ENCODE results near the gene CTAGE9. TPM values are rescaled to one million over a fixed set of nuclear protein-coding genes. Genes with fewer than 3 reads are reported as not detected.

The CTAGE9 gene
- total RNA-seq, 1 experiment from 2014 or later = not detected

DNA sequence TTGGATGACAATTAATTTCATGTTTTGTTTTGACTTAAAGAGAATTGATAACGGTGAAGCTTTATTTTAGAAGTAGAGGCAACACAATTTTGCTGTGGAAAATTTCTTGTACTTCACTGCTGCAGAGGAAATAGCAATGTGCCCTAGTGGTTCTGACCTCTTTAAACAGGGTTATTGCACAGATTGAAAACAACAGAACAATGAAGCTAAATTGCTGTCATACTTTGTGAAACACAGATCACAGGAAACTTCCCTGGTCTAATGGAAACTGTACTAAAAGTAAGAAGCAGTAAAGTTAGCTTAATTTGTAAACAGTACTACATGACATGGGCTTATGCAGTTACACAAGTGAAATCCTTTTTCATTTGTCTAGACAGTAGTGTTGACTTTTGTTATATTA, 40.9 kb downstream of the CTAGE9 start:
- no peak for DNase-seq (ENCODE audit: low spot score)

- no peak for DNase-seq (ENCODE audit: low spot score)
Observed at GRCh38 chr6:131663578-131664165, 47.1 kb downstream of the CTAGE9 start.

GRCh38 chr6:131660195-131660594, 50.6 kb downstream of the CTAGE9 start:
- DNase-seq (ENCODE audit: low spot score) = no peak

Other genes with a start within 250 kb of the CTAGE9 start
- not detected in 2 replicates for gene ARG1, start 137.8 kb downstream of the CTAGE9 start, total RNA-seq (2014; rRNA removed; shearing (Covaris generic))
- gene MED23, start 82.8 kb downstream of the CTAGE9 start, total RNA-seq (2014; rRNA removed; shearing (Covaris generic)) = 8.0 and 13.6 TPM in 2 replicates
- not detected in 2 replicates for gene ENPP3, start 73.7 kb downstream of the CTAGE9 start, total RNA-seq (2014; rRNA removed; shearing (Covaris generic))
- not detected in 2 replicates for gene OR2A4, start 9.6 kb downstream of the CTAGE9 start, total RNA-seq (2014; rRNA removed; shearing (Covaris generic))
- gene ENPP1, start 97.0 kb upstream of the CTAGE9 start, total RNA-seq (2014; rRNA removed; shearing (Covaris generic)) = 32.2 and 39.5 TPM in 2 replicates
- 12.4 and 16.4 TPM in 2 replicates for gene CCN2, start 240.4 kb upstream of the CTAGE9 start, total RNA-seq (2014; rRNA removed; shearing (Covaris generic))

All from H4 (cell line).